Suprapubic skin (tissue), 4 donors: ENCODE results near the gene SOHLH1.

Experiments used
- EP300 ChIP-seq: sonication (generic); formaldehyde crosslinking; IDR thresholded peaks from one replicate; pipeline ENCODE4 v1.6.1; 2017; ENCODE audit warnings: antibody characterized with exemption
- POLR2A ChIP-seq, 2 donors: fragments of 450-650 bp; IDR thresholded peaks; one replicate each; pipeline ENCODE4 v1.6.1; 2017; ENCODE audit warnings: antibody characterized with exemption in 2 of 2, mild to moderate bottlenecking in 2 of 2, moderate library complexity in 2 of 2
- POLR2AphosphoS5 ChIP-seq, 3 donors: sonication (generic); formaldehyde crosslinking; IDR thresholded peaks; one replicate each; pipeline ENCODE4 v1.6.1; 2017; ENCODE audit warnings: antibody characterized with exemption in 3 of 3
- TF ChIP-seq, protein P1 (sequence below), 2 donors: fragments of 200-600 bp in 1 of 2; fragments of 450-650 bp in 1 of 2; sonication (generic) in 1 of 2; IDR thresholded peaks; one replicate each; pipeline ENCODE4 v1.5.1; 2016 to 2019; ENCODE audit warnings: antibody characterized with exemption in 2 of 2, mild to moderate bottlenecking in 1 of 2, moderate library complexity in 1 of 2

GRCh38 chr9:135644631-135645218, 54.6 kb downstream of the SOHLH1 start:
- TF ChIP-seq, protein P1, sequence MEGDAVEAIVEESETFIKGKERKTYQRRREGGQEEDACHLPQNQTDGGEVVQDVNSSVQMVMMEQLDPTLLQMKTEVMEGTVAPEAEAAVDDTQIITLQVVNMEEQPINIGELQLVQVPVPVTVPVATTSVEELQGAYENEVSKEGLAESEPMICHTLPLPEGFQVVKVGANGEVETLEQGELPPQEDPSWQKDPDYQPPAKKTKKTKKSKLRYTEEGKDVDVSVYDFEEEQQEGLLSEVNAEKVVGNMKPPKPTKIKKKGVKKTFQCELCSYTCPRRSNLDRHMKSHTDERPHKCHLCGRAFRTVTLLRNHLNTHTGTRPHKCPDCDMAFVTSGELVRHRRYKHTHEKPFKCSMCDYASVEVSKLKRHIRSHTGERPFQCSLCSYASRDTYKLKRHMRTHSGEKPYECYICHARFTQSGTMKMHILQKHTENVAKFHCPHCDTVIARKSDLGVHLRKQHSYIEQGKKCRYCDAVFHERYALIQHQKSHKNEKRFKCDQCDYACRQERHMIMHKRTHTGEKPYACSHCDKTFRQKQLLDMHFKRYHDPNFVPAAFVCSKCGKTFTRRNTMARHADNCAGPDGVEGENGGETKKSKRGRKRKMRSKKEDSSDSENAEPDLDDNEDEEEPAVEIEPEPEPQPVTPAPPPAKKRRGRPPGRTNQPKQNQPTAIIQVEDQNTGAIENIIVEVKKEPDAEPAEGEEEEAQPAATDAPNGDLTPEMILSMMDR (IDR thresholded peaks at IDR 0.05), result no peak
- TF ChIP-seq POLR2A (IDR thresholded peaks at IDR 0.05) (no peak), EP300 (no peak), POLR2AphosphoS5 (IDR thresholded peaks at IDR 0.05) (no peak)
